Coronary artery (tissue), 2 donors: ENCODE measurements around the gene ABCA6.

ENCODE experiments used
- DNase-seq: peaks from one replicate; pipeline ENCODE4 v3.0.0-alpha.2; 2017; ENCODE audit warnings: low spot score
- H3K27ac ChIP-seq, 2 donors: fragments of 200-600 bp; sonication (generic); one replicate each; pipeline ENCODE4 v1.5.1; 2016 to 2019
- H3K4me3 ChIP-seq: fragments of 200-600 bp; sonication (generic); 2 replicates; pipeline ENCODE4 v1.5.1; 2016; ENCODE audit warnings: mild to moderate bottlenecking, moderate library complexity
- CTCF ChIP-seq: fragments of 200-600 bp; sonication (generic); IDR thresholded peaks from one replicate; pipeline ENCODE4 v1.5.1; 2019; ENCODE audit warnings: antibody characterized with exemption

Gene ABCA6

GRCh38 chr17:69142175-69142802 is 594 bp upstream of the ABCA6 start:
- Histone ChIP-seq H3K4me3 (peak overlapping the region; percentile 43), H3K27ac (peak overlapping the region in 1 of 2 donors; percentile 64)
- no peak for DNase-seq
- TF ChIP-seq CTCF: no peak

- no peak for DNase-seq
- H3K4me3 ChIP-seq: no peak overlapping the region
- no peak for TF ChIP-seq CTCF
- H3K27ac ChIP-seq: no peak overlapping the region
These were observed 7.6 kb downstream of the ABCA6 start for GRCh38 chr17:69134112-69134511.

- no peak for TF ChIP-seq CTCF
- no peak for DNase-seq
- Histone ChIP-seq H3K27ac (no peak overlapping the region), H3K4me3 (no peak overlapping the region)
These were observed 10.9 kb downstream of the ABCA6 start for GRCh38 chr17:69130627-69131296.

- Histone ChIP-seq H3K4me3 (no peak overlapping the region), H3K27ac (no peak overlapping the region)
- no peak for TF ChIP-seq CTCF
- no peak for DNase-seq
These were observed 18.1 kb downstream of the ABCA6 start for GRCh38 chr17:69123626-69124025.

GRCh38 chr17:69122065-69122464 is 19.6 kb downstream of the ABCA6 start:
- DNase-seq: no peak
- Histone ChIP-seq H3K4me3 (no peak overlapping the region), H3K27ac (no peak overlapping the region)
- TF ChIP-seq CTCF: no peak

GRCh38 chr17:69117855-69118784 is 23.6 kb downstream of the ABCA6 start:
- Histone ChIP-seq H3K4me3 (no peak overlapping the region), H3K27ac (peak overlapping the region in 1 of 2 donors; percentile 17)
- no peak for TF ChIP-seq CTCF
- no peak for DNase-seq
